WTC11 (cell line): ENCODE data around the gene CRABP2. TPM values are rescaled to one million over a fixed set of nuclear protein-coding genes. Genes with fewer than 3 reads are reported as not detected.

Experiments used
- ATF1 ChIP-seq: sonication (generic); formaldehyde crosslinking; IDR thresholded peaks from 2 replicates; pipeline ENCODE4 v1.8.1; 2023; ENCODE audit warnings: mild to moderate bottlenecking, moderate library complexity, missing genetic modification reagents
- CBFB ChIP-seq: sonication (generic); formaldehyde crosslinking; IDR thresholded peaks from 2 replicates; pipeline ENCODE4 v1.8.1; 2022; ENCODE audit warnings: mild to moderate bottlenecking, low read depth, missing genetic modification reagents
- CREB1 ChIP-seq: sonication (generic); formaldehyde crosslinking; IDR thresholded peaks from 2 replicates; pipeline ENCODE4 v1.8.0; 2023; ENCODE audit warnings: mild to moderate bottlenecking, missing genetic modification reagents
- ELF4 ChIP-seq: sonication (generic); formaldehyde crosslinking; IDR thresholded peaks from 2 replicates; pipeline ENCODE4 v1.8.1; 2022; ENCODE audit warnings: low read depth, mild to moderate bottlenecking, moderate library complexity, missing genetic modification reagents
- EMX1 ChIP-seq: fragments of 250-450 bp; sonication (Bioruptor Pico); IDR thresholded peaks from 2 replicates; pipeline ENCODE4 v1.8.0; 2021; ENCODE audit warnings: mild to moderate bottlenecking
- ESRRA ChIP-seq: sonication (generic); formaldehyde crosslinking; IDR thresholded peaks from 2 replicates; pipeline ENCODE4 v1.8.1; 2022; ENCODE audit warnings: mild to moderate bottlenecking, missing genetic modification reagents, borderline replicate concordance
- ETV6 ChIP-seq: sonication (generic); formaldehyde crosslinking; IDR thresholded peaks from 2 replicates; pipeline ENCODE4 v1.8.1; 2022; ENCODE audit warnings: mild to moderate bottlenecking, missing genetic modification reagents
- FOXJ3 ChIP-seq: sonication (generic); formaldehyde crosslinking; IDR thresholded peaks from 2 replicates; pipeline ENCODE4 v1.9.0; 2021; ENCODE audit warnings: missing genetic modification reagents, mild to moderate bottlenecking, borderline replicate concordance
- FOXK1 ChIP-seq: sonication (generic); formaldehyde crosslinking; IDR thresholded peaks from 2 replicates; pipeline ENCODE4 v1.8.0; 2022; ENCODE audit warnings: mild to moderate bottlenecking, moderate library complexity, missing genetic modification reagents
- FOXP1 ChIP-seq: sonication (generic); formaldehyde crosslinking; IDR thresholded peaks from 2 replicates; pipeline ENCODE4 v1.8.0; 2022; ENCODE audit warnings: missing genetic modification reagents, mild to moderate bottlenecking, moderate library complexity, borderline replicate concordance
- FOXP4 ChIP-seq: sonication (generic); formaldehyde crosslinking; IDR thresholded peaks from 2 replicates; pipeline ENCODE4 v1.8.0; 2022; ENCODE audit warnings: mild to moderate bottlenecking, missing genetic modification reagents
- GABPB1 ChIP-seq: sonication (generic); formaldehyde crosslinking; IDR thresholded peaks from 2 replicates; pipeline ENCODE4 v1.8.1; 2023; ENCODE audit warnings: mild to moderate bottlenecking, missing genetic modification reagents
- IRF2 ChIP-seq: sonication (generic); formaldehyde crosslinking; IDR thresholded peaks from 2 replicates; pipeline ENCODE4 v1.8.0; 2022; ENCODE audit warnings: low read depth, missing genetic modification reagents, borderline replicate concordance
- JUN ChIP-seq: sonication (generic); formaldehyde crosslinking; IDR thresholded peaks from 2 replicates; pipeline ENCODE4 v1.8.0; 2023; ENCODE audit warnings: mild to moderate bottlenecking, missing genetic modification reagents
- MXD4 ChIP-seq: fragments of 250-450 bp; sonication (Bioruptor Pico); IDR thresholded peaks from 2 replicates; pipeline ENCODE4 v1.8.0; 2021; ENCODE audit warnings: mild to moderate bottlenecking, moderate library complexity, borderline replicate concordance
- NFE2L1 ChIP-seq: sonication (generic); formaldehyde crosslinking; IDR thresholded peaks from 2 replicates; pipeline ENCODE4 v1.8.1; 2023; ENCODE audit warnings: missing genetic modification reagents
- RELA ChIP-seq: sonication (generic); formaldehyde crosslinking; IDR thresholded peaks from 2 replicates; pipeline ENCODE4 v1.8.1; 2022; ENCODE audit warnings: missing genetic modification reagents, mild to moderate bottlenecking, borderline replicate concordance
- SMAD3 ChIP-seq: sonication (generic); formaldehyde crosslinking; IDR thresholded peaks from 2 replicates; pipeline ENCODE4 v1.8.0; 2022; ENCODE audit warnings: missing genetic modification reagents, mild to moderate bottlenecking, borderline replicate concordance
- SMAD4 ChIP-seq: sonication (generic); formaldehyde crosslinking; IDR thresholded peaks from 2 replicates; pipeline ENCODE4 v1.8.0; 2022; ENCODE audit warnings: mild to moderate bottlenecking, missing genetic modification reagents
- TEAD4 ChIP-seq: sonication (generic); formaldehyde crosslinking; IDR thresholded peaks from 2 replicates; pipeline ENCODE4 v1.8.0; 2022; ENCODE audit warnings: mild to moderate bottlenecking, missing genetic modification reagents
- TP53 ChIP-seq: sonication (generic); formaldehyde crosslinking; IDR thresholded peaks from 2 replicates; pipeline ENCODE4 v1.8.1; 2023; ENCODE audit warnings: mild to moderate bottlenecking, missing genetic modification reagents
- ZMAT4 ChIP-seq: fragments of 250-450 bp; sonication (Bioruptor Pico); IDR thresholded peaks from 2 replicates; pipeline ENCODE4 v1.9.0; 2021; ENCODE audit warnings: mild to moderate bottlenecking
- ZNF138 ChIP-seq: sonication (generic); formaldehyde crosslinking; conservative IDR thresholded peaks from 2 replicates; pipeline ENCODE4 v1.8.1; 2022; ENCODE audit warnings: mild to moderate bottlenecking, moderate library complexity, missing genetic modification reagents
- ZNF263 ChIP-seq: sonication (generic); formaldehyde crosslinking; IDR thresholded peaks from 2 replicates; pipeline ENCODE4 v1.8.1; 2022; ENCODE audit warnings: low read depth, mild to moderate bottlenecking, moderate library complexity, missing genetic modification reagents
- ZNF396 ChIP-seq: fragments of 250-450 bp; sonication (Bioruptor Pico); IDR thresholded peaks from 2 replicates; pipeline ENCODE4 v1.8.0; 2021; ENCODE audit warnings: mild to moderate bottlenecking, moderate library complexity, borderline replicate concordance
- ZNF532 ChIP-seq: fragments of 250-450 bp; sonication (Bioruptor Pico); IDR thresholded peaks from 2 replicates; pipeline ENCODE4 v1.9.0; 2021; ENCODE audit warnings: mild to moderate bottlenecking, borderline replicate concordance
- ZSCAN18 ChIP-seq: fragments of 250-450 bp; sonication (Bioruptor Pico); IDR thresholded peaks from 2 replicates; pipeline ENCODE4 v2.1.2; 2022; ENCODE audit warnings: mild to moderate bottlenecking, moderate library complexity
- total RNA-seq: library from RNA; stranded (reverse); gene quantifications from 3 replicates; pipeline ENCODE4 v1.2.3, GENCODE V29; 2021
- TF ChIP-seq, protein P1 (sequence below): sonication (generic); formaldehyde crosslinking; IDR thresholded peaks from 2 replicates; pipeline ENCODE4 v1.8.1; 2023; ENCODE audit warnings: mild to moderate bottlenecking, missing genetic modification reagents
- TF ChIP-seq, protein P2 (sequence below): sonication (generic); formaldehyde crosslinking; IDR thresholded peaks from 2 replicates; pipeline ENCODE4 v1.8.1; 2022; ENCODE audit warnings: mild to moderate bottlenecking, moderate library complexity, missing genetic modification reagents

The CRABP2 gene
- total RNA-seq, 1 experiment from 2014 or later: 135 TPM

DNA sequence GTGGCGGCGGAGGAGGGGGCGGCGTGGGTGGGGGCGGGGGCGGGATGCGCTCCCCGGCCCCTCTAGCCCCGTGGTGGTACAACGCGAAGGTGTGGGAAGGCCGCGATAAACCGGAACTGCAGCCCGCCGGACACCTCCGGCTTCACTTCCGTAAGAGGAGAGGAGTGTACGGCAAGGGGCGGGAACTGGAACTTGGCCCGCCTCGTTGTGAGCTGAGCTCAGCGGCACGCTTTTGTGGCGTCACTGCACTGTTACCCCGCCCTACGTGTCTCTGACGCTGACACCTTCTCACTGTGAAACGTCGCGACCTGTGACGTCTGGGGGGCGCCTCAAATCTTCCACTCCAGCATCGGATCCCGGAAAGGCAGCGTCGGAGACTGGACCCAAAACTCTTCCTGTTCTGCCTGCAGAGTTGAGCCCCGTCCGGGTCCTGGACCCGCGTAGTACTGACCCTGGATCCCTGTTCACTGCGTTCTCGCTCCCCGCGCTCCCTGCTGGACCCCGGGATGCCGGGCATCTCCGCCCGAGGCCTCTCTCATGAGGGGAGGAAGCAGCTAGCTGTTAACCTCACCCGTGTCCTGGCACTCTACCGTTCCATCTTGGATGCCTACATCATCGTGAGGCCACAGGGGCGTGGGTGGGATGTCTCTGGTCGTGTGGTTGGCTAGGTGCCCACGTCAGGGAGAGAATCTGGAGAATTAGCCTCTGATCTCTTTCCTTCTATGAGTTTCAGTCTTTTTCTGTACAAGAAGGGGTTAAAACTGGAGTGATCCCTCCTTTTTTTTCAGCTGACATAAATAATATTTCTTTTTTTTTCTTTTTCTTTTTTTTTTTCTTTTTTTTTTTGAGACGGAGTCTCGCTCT, 23.4 kb upstream of the CRABP2 start, which contains the start of gene ISG20L2 (continued):
- TF ChIP-seq NFE2L1 (CRISPR knock-in tag): no peak
- no peak for TF ChIP-seq SMAD3 (CRISPR knock-in tag)
- peak; percentile 56; the same call in 1 of the 2 replicates for TF ChIP-seq GABPB1 (CRISPR knock-in tag)
- TF ChIP-seq FOXJ3 (CRISPR knock-in tag): no peak
- no peak for TF ChIP-seq SMAD4 (CRISPR knock-in tag)
- TF ChIP-seq ZNF138: no peak
- no peak for TF ChIP-seq RELA (CRISPR knock-in tag)
- peak; percentile 88 for TF ChIP-seq FOXK1 (CRISPR knock-in tag)
- TF ChIP-seq, protein P1, sequence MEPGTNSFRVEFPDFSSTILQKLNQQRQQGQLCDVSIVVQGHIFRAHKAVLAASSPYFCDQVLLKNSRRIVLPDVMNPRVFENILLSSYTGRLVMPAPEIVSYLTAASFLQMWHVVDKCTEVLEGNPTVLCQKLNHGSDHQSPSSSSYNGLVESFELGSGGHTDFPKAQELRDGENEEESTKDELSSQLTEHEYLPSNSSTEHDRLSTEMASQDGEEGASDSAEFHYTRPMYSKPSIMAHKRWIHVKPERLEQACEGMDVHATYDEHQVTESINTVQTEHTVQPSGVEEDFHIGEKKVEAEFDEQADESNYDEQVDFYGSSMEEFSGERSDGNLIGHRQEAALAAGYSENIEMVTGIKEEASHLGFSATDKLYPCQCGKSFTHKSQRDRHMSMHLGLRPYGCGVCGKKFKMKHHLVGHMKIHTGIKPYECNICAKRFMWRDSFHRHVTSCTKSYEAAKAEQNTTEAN (CRISPR knock-in tag): no peak
- no peak for TF ChIP-seq MXD4 (CRISPR knock-in tag)
- no peak for TF ChIP-seq IRF2
- TF ChIP-seq ELF4: no peak
- TF ChIP-seq ZMAT4 (CRISPR knock-in tag): no peak
- TF ChIP-seq ZNF263 (CRISPR knock-in tag): no peak
- no peak for TF ChIP-seq TEAD4 (CRISPR knock-in tag)
- TF ChIP-seq CREB1 (CRISPR knock-in tag): peak; percentile 90
- TF ChIP-seq CBFB (CRISPR knock-in tag): no peak
- TF ChIP-seq ZSCAN18 (CRISPR knock-in tag): no peak
- no peak for TF ChIP-seq ATF1 (CRISPR knock-in tag)
- no peak for TF ChIP-seq JUN (CRISPR knock-in tag)
- TF ChIP-seq ETV6: peak; percentile 61; the same call in 1 of the 2 replicates
- TF ChIP-seq FOXP1 (CRISPR knock-in tag): peak; percentile 76; the same call in 1 of the 2 replicates
- no peak for TF ChIP-seq TP53 (CRISPR knock-in tag)
- TF ChIP-seq EMX1 (CRISPR knock-in tag): no peak
- no peak for TF ChIP-seq ZNF532 (CRISPR knock-in tag)
- TF ChIP-seq, protein P2, sequence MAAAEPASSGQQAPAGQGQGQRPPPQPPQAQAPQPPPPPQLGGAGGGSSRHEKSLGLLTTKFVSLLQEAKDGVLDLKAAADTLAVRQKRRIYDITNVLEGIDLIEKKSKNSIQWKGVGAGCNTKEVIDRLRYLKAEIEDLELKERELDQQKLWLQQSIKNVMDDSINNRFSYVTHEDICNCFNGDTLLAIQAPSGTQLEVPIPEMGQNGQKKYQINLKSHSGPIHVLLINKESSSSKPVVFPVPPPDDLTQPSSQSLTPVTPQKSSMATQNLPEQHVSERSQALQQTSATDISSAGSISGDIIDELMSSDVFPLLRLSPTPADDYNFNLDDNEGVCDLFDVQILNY (CRISPR knock-in tag): 0 out of 2 replicates have a peak, but pooled peaks have one; percentile 11
- no peak for TF ChIP-seq ESRRA (CRISPR knock-in tag)
- no peak for TF ChIP-seq ZNF396 (CRISPR knock-in tag)
- no peak for TF ChIP-seq FOXP4
